HEK293T (cell line): ENCODE measurements around the gene IFFO2.

Experiments
- BHLHE40 ChIP-seq: fragments of 450-650 bp; IDR thresholded peaks from 2 replicates; pipeline ENCODE4 v1.6.1; 2016; ENCODE audit warnings: mild to moderate bottlenecking, moderate library complexity, borderline replicate concordance
- ELF4 ChIP-seq: fragments of 450-650 bp; IDR thresholded peaks from 2 replicates; pipeline ENCODE4 v1.6.1; 2017; ENCODE audit warnings: antibody characterized with exemption
- FOXA1 ChIP-seq: fragments of 450-650 bp; IDR thresholded peaks from 2 replicates; pipeline ENCODE4 v1.6.1; 2016; ENCODE audit warnings: mild to moderate bottlenecking
- FOXK2 ChIP-seq: fragments of 450-650 bp; IDR thresholded peaks from 2 replicates; pipeline ENCODE4 v1.6.1; 2016; ENCODE audit warnings: mild to moderate bottlenecking
- FOXM1 ChIP-seq: fragments of 450-650 bp; IDR thresholded peaks from 2 replicates; pipeline ENCODE4 v1.6.1; 2017; ENCODE audit warnings: mild to moderate bottlenecking, borderline replicate concordance
- HDGF ChIP-seq: fragments of 450-650 bp; IDR thresholded peaks from 2 replicates; pipeline ENCODE4 v1.6.1; 2017; ENCODE audit warnings: antibody characterized with exemption, borderline replicate concordance
- LEF1 ChIP-seq: fragments of 450-650 bp; IDR thresholded peaks from 2 replicates; pipeline ENCODE4 v1.6.1; 2017; ENCODE audit warnings: mild to moderate bottlenecking, borderline replicate concordance
- SP1 ChIP-seq: fragments of 450-650 bp; IDR thresholded peaks from 2 replicates; pipeline ENCODE4 v1.6.1; 2017
- SUZ12 ChIP-seq: fragments of 450-650 bp; IDR thresholded peaks from 2 replicates; pipeline ENCODE4 v1.6.1; 2016; ENCODE audit warnings: mild to moderate bottlenecking
- TF ChIP-seq, protein P1 (sequence below): fragments of 450-650 bp; IDR thresholded peaks from 2 replicates; pipeline ENCODE4 v1.6.1; 2016

DNA sequence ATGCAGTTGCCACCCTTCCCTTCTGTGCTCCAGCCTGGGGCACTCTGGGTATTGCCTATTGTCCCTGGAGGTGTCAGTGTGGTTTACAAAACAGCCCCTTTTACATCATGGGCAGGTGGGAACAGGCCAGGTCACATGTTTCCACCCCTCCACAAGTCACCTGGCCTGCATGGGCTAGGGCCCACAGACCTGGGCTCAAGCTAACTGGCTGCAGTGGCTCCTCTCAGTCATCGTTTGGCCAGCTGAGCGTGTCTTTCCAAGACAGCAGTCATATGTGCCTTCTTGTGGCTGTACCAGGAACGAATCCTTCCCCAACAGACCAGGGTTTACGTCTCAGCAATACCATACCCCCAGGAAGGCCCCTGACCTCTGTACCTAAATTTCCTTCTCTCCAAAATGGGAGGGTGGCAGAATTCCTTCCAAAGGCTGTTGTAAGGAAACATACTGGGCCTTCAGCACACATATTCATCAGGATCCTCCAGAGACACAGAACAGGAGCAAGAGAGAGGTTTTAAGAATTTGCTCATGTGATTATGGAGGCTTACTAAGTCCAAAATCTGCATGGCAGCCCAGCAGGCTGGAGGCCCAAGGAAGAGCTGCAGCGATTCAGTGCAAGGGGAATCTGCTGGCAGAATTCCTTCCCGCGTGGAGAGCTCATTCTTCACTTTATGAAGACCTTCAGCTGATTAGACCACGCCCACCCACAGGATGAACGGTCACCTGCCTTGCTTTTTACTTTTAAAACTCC lies 86.5 kb downstream of the IFFO2 start:
- TF ChIP-seq LEF1 (no peak), SP1 (no peak), BHLHE40 (no peak), ELF4 (no peak), FOXM1 (no peak), FOXA1 (no peak), SUZ12 (no peak), HDGF (no peak), FOXK2 (no peak)
- TF ChIP-seq, protein P1, sequence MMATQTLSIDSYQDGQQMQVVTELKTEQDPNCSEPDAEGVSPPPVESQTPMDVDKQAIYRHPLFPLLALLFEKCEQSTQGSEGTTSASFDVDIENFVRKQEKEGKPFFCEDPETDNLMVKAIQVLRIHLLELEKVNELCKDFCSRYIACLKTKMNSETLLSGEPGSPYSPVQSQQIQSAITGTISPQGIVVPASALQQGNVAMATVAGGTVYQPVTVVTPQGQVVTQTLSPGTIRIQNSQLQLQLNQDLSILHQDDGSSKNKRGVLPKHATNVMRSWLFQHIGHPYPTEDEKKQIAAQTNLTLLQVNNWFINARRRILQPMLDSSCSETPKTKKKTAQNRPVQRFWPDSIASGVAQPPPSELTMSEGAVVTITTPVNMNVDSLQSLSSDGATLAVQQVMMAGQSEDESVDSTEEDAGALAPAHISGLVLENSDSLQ: no peak
